K562 (cell line): ENCODE results near the gene MAN1B1. TPM values are rescaled to one million over a fixed set of nuclear protein-coding genes. Genes with fewer than 3 reads are reported as not detected.

Source experiments
- BACH1 ChIP-seq: fragments of 200-800 bp; sonication (Bioruptor generic); IDR thresholded peaks from 2 replicates; pipeline ENCODE4 v1.6.1; 2016; ENCODE audit warnings: missing genetic modification characterization, missing compliant biosample characterization
- CEBPG ChIP-seq, 3 experiments: fragments of 200-800 bp in 1 of 3; sonication (Bioruptor generic) in 1 of 3; sonication (generic) in 1 of 3; formaldehyde crosslinking in 1 of 3; IDR thresholded peaks in 2 of 3; conservative IDR thresholded peaks in 1 of 3; 2 replicates each; pipeline versions ENCODE4 v1.6.1 to v1.8.0; 2016 to 2022; ENCODE audit warnings: missing compliant biosample characterization in 2 of 3, missing genetic modification characterization in 2 of 3, mild to moderate bottlenecking in 1 of 3, missing genetic modification reagents in 1 of 3
- CHCHD3 ChIP-seq: fragments of 250-450 bp; sonication (Bioruptor Pico); IDR thresholded peaks from 2 replicates; pipeline ENCODE4 v2.1.2; 2022; ENCODE audit warnings: mild to moderate bottlenecking
- FOXP4 ChIP-seq: sonication (generic); formaldehyde crosslinking; IDR thresholded peaks from 2 replicates; pipeline ENCODE4 v1.8.0; 2022; ENCODE audit warnings: mild to moderate bottlenecking, missing genetic modification reagents, borderline replicate concordance
- MCM3 ChIP-seq: fragments of 450-650 bp; IDR thresholded peaks from 2 replicates; pipeline ENCODE4 v1.6.1; 2016
- MNT ChIP-seq, 2 experiments: fragments of 450-650 bp; conservative IDR thresholded peaks; 2 replicates each; pipeline ENCODE4 v1.6.1; 2017; ENCODE audit warnings: mild to moderate bottlenecking in 2 of 2, moderate library complexity in 2 of 2
- PURB ChIP-seq: sonication (generic); formaldehyde crosslinking; IDR thresholded peaks from 2 replicates; pipeline ENCODE4 v1.9.0; 2021; ENCODE audit warnings: low read depth, mild to moderate bottlenecking, missing genetic modification reagents
- REST ChIP-seq, 2 experiments: fragments of 450-650 bp; formaldehyde crosslinking in 1 of 2; IDR thresholded peaks; 2 replicates each; pipeline versions ENCODE4 v1.4.0 to v1.6.1; 2014 to 2020; ENCODE audit warnings: mild to moderate bottlenecking in 2 of 2, borderline replicate concordance in 1 of 2, low read depth in 1 of 2
- RFX5 ChIP-seq: IDR thresholded peaks from 2 replicates; pipeline ENCODE4 v1.6.1; 2011; ENCODE audit warnings: low read depth, mild to moderate bottlenecking, improper control_type of control experiment, low read length
- TCF3 ChIP-seq: sonication (generic); formaldehyde crosslinking; IDR thresholded peaks from 2 replicates; pipeline ENCODE4 v1.4.0; 2020; ENCODE audit warnings: mild to moderate bottlenecking, missing genetic modification reagents
- ZNF311 ChIP-seq: fragments of 250-450 bp; sonication (Bioruptor Pico); IDR thresholded peaks from 2 replicates; pipeline ENCODE4 v1.4.0; 2020; ENCODE audit warnings: mild to moderate bottlenecking, moderate library complexity
- ZNF316 ChIP-seq: fragments of 450-650 bp; IDR thresholded peaks from 2 replicates; pipeline ENCODE4 v1.6.1; 2016
- ZNF511 ChIP-seq: sonication (generic); formaldehyde crosslinking; IDR thresholded peaks from 2 replicates; pipeline ENCODE4 v1.8.0; 2022; ENCODE audit warnings: mild to moderate bottlenecking, missing genetic modification reagents
- ZNF644 ChIP-seq: fragments of 200-800 bp; sonication (Bioruptor generic); IDR thresholded peaks from 2 replicates; pipeline ENCODE4 v1.6.1; 2016; ENCODE audit warnings: low read depth, missing genetic modification characterization, missing compliant biosample characterization
- polyA plus RNA-seq, 8 experiments: library from polyadenylated mRNA; depleted of rRNA in 4 of 8; stranded (reverse) in 5 of 8; unstranded in 3 of 8; fragments of >200 nt; fragmentation: Nextera tagmentation in 2 of 8; fragmentation: Illumina TruSeq in 1 of 8; extraction: Ambion mirVana in 2 of 8; extraction: Trizol in 1 of 8; gene quantifications; 2 replicates each; pipeline versions ENCODE4 v1.2.1 to v1.2.3, GENCODE V29; 2011 to 2014; ENCODE audit warnings: inconsistent platforms in 1 of 8, missing spikeins in 1 of 8
- total RNA-seq, 7 experiments: library from RNA; depleted of rRNA in 6 of 7; stranded (reverse); fragments of >200 nt in 6 of 7; fragmentation: Illumina TruSeq in 2 of 7; extraction: Trizol in 2 of 7; gene quantifications; 2 replicates each; pipeline versions ENCODE4 v1.2.1 to v1.2.3, GENCODE V29; 2011 to 2021; ENCODE audit warnings: low replicate concordance in 1 of 7

The MAN1B1 gene
- total and polyA plus RNA-seq, 9 of the 15 experiments (the other 6 are each of a cell fraction or from before 2014, with no cell fraction given): 0.55 to 36.6 (median 27.3) TPM

- no peak for TF ChIP-seq REST (IDR thresholded peaks at IDR 0.05; ENCODE audit: borderline replicate concordance)
- TF ChIP-seq REST (CRISPR knock-in tag; IDR thresholded peaks at IDR 0.05; ENCODE audit: low read depth): no peak
- TF ChIP-seq ZNF316: no peak
- TF ChIP-seq CHCHD3 (CRISPR knock-in tag): no peak
- TF ChIP-seq CEBPG (CRISPR knock-in tag; IDR thresholded peaks at IDR 0.05): no peak
- no peak for TF ChIP-seq CEBPG (tag; conservative IDR thresholded peaks at IDR 0.05 in 1 of 2, IDR thresholded peaks at IDR 0.05 in 1 of 2)
- no peak for TF ChIP-seq RFX5
- TF ChIP-seq PURB (CRISPR knock-in tag): no peak
- TF ChIP-seq MCM3: no peak
- no peak for TF ChIP-seq ZNF311 (CRISPR knock-in tag)
- TF ChIP-seq ZNF511: no peak
- peak; percentile 87 for TF ChIP-seq TCF3 (CRISPR knock-in tag)
- peak in 1 of 2 experiments; percentile 76; a peak in 3 of 4 replicates for TF ChIP-seq MNT (conservative IDR thresholded peaks at IDR 0.05)
- no peak for TF ChIP-seq FOXP4 (CRISPR knock-in tag)
- no peak for TF ChIP-seq BACH1 (tag)
- no peak for TF ChIP-seq ZNF644 (tag)
These were observed 71.0 kb downstream of the MAN1B1 start (continued) for GRCh38 chr9:137157618-137158415.
